Pons (tissue), 1 donor: Measurements from ENCODE around the gene TMEM107.

Experiments
- DNase-seq: peaks from one replicate; pipeline ENCODE4 v3.0.0-alpha.2; 2016; ENCODE audit warnings: low spot score

Gene TMEM107

DNA sequence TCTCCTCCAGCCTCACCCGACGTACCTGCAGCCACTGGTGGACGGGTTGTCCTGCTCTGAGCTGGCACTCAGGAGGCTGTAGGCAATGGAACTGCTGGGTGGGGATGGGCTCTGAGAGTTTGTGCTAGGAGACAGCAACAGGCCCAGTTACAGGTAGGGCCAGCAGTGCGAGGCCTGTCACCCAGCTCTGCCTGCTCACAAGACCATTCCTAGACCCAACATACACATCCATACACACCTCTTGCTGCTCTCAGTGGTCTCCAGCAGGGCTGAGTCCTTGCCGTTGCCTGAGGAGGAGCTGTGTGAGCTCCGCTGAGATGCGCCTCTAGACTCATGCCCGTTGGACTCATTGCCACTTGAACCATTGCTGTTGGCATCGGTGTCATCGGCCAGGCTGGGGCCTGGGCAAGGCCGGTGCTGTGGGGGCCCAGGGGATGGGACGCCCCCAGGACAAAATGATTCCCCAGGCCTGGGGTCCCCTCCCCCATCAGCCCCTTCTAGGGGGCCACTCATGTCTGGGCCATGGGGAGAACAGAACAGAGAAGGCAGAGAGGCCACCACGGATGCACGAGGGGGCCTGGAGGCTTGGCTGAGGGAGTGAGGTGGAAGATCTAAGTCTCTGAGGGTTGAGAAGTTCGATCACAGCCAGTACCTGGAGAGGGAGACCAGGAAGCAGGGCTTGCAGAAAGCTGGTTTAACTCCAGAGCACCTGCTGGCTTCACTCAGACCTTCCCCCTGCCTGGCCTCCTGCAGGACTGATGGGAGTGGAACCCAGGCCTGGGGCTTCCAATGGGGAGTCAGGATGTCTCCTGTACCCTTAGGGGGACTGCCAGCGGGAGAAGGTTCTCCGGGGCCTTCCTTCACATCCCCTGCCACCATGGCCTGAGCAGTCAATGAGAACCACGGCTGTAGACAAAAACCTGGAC is 25.7 kb downstream of the TMEM107 start:
- DNase-seq, result no peak

DNA sequence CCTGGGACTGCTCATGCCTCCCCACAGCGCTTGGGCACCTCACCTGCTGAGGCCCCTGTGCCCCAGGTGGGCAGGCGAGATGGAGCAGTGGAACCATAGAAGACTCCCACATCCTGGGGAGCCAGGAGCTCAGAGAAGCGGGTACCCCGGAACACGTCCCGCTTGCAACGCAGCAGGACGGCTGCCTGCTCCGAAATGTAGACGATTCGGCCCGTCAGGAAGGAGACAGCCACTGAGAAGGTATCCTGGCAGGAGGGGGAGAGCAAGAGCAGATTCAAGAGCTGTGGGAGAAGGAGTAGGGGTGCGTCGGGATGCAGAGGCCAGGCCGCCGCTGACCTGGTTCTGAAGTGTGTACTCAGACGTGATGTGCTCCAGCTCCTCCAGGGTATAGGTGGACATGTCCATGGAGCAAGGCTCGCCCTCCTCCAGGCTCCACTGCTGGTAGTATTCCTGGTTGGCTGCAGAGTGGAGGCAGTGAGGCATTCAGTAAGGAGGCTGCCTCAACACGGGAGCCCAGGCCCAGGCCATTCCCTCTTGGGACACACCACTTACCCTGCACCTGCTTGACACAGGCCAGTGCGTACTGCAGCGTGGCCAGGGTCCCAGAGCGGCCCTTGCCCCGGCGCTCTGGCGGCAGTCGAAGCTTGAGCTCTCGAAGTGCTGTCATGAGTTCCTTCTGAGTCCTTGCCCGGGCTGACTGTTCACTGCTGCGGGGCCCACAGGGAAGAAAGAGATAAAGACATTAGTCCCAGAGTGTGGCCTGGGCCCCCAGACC is 26.6 kb downstream of the TMEM107 start:
- DNase-seq, result no peak

DNA sequence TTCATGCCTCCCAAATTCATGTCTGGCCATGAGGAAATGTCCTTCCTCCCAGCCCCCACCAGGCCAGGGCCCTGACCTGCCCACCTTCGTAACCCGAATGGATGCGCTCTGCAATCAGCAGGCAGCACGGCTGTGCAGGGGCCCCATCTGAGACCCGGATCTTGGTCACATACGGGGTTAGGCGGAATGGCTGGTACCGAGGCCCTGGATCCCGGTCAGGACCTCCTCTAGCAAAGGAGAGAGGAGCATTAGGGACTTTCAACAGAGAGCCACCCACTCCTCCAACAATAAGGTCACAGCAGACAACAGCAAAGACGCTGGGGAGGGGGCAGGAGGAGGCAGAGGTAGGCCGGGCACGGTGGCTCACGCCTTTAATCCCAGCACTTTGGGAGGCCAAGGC is 27.6 kb downstream of the TMEM107 start:
- no peak for DNase-seq

DNA sequence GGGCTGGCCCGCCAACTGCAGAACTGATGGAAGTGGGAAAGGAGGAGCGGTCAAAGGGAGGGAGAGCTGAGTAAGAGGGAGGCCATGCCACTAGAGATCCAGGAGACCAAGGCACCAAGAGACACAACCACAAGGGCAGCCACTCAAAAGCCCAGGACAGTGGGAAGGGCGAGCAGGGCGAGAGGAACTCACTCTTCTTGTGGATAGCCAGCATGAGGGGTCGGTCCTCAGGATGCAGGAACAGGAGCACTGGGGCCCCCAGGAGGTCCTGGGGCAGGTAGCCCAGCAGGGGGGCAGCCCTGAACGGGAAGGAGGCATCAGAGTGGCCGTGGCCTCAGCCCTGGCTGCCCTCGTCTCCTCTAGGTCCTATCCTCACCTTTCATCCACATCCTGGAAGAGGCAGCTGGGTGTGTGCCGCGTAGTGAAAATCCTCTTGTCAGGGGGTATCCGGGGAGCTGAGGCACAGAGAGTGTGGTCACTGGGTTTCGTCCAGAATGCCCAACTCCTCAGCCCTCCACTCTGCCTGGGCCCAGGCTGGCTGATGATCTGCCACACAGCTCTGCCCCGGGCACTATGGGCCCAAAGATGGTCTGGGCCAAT is 28.3 kb downstream of the TMEM107 start:
- no peak for DNase-seq

DNA sequence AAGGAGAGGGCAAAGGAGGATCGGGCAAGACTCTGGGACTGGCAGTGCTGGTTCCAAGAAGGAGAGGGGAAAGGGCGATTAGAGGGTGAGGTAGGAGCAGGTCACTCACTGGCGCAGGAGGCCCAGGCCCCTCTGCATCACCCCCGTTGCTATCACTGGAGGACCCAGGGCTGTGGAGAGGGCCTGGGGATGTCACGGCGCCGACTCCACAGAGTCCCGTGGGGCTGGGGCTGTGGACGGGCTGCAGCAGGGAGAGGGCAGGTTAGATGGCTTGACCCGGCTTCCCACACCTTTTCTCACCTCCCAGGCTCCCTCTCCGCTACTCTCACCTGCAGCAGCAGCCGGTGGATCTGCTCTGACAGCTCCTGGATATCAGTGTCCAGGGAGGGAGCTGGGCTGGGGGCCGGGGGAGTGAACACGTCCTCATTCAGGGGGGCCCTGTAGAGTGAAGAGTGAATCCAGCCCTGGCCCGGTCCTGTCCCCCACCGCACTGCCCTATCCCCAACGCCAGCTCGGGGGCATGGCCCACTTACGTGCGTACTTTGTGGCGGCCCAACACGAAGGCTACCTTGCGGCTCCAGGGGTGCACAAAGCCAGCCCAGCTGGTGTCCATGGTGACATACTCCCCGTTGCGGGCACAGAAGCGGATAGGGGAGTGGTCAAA is 28.9 kb downstream of the TMEM107 start:
- DNase-seq, result no peak

DNA sequence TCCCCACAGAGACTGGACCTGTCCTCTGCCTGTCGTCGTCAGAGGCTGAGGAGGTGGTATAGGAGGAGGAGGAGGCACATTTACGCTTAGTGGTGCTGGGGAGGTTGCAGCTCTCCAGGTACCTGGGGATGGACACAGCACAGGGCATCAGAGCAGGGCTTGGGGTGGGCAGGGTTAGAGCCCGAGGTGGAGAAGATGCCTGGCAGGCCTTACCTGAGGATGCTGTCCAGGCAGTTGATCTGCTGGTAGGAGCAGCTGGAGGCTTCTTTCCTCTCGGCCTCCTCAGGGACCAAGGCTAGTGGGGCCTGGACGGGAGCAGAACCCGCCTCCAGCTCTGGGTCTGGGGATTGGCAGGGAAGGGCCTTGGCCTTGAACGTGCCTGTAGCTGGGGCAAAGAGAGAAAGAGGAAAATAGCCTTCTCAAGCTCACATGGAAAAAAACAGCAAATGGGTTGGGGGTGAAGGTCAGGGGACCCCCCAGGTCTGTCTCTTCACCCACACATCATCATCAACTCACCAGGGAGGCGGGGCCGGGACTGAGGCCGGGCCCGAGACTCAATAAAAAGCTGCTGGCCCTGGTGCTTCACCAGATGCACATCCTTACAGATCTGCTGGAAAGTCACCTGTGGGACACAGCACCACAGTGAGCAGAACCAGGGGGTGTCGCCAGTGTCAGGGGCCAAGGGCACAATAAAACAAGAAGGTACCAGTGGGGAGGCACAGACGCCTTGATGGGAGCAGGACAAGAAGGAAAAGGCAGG is 29.6 kb downstream of the TMEM107 start:
- DNase-seq, result no peak

DNA sequence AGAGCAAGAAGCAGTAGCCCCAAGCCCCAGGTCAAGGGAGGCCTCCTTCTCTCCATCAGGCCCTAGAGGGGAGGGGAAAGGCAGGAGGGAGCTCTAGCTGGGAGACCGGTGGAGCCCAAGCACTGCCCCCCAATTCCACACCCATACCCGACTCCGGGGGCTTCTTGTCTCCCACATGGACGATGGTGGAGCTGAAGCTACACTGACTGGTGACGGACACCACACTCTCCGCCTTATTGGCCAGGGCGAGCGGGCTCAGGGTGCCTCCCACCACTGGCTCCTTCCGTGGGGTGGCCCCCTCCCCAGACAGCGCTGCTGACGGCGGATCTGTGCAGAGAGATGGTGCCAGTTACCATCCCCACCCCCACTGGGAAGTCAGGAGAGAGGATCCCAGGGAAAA is 30.4 kb downstream of the TMEM107 start:
- no peak for DNase-seq

DNA sequence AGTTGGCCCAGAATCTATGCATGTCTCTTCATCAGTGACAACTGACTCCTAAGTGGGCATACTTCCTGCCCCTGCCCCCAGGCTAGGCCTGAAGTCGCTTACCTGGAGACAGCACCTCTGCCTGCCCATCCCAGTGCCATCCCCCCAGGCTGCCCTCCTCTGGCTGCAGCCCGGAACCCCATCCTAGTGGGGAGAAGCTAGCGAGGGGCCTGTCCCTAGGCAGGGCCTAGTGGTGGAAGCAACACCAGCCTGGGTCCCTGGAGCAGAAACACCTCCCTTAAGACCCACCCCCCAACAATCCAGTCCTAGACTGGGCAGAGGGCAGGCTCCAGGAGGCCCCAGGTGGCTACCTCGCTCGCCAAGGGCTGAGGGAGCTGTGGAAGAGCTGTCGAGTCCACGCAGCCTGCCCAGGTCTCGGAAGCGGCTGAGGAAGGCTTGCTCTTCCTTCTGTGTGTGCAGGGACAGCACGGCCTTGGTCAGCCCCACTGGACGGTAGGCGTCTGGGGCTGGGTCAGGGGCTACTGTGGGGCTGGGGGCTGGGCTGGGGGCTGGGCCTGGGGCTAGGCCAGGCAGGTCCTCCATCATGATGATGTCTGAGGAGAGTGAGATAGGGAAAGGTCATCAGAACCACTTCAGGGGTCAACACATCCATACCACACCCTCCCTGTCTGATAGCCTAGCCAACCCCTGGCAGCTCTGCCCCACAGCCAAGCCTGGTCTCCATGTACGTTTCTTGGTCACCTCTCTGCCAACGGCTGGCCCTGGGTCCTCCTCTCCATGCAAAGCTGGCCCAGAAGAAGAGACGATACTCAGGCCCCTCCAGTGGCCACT is 31.6 kb downstream of the TMEM107 start:
- no peak for DNase-seq

DNA sequence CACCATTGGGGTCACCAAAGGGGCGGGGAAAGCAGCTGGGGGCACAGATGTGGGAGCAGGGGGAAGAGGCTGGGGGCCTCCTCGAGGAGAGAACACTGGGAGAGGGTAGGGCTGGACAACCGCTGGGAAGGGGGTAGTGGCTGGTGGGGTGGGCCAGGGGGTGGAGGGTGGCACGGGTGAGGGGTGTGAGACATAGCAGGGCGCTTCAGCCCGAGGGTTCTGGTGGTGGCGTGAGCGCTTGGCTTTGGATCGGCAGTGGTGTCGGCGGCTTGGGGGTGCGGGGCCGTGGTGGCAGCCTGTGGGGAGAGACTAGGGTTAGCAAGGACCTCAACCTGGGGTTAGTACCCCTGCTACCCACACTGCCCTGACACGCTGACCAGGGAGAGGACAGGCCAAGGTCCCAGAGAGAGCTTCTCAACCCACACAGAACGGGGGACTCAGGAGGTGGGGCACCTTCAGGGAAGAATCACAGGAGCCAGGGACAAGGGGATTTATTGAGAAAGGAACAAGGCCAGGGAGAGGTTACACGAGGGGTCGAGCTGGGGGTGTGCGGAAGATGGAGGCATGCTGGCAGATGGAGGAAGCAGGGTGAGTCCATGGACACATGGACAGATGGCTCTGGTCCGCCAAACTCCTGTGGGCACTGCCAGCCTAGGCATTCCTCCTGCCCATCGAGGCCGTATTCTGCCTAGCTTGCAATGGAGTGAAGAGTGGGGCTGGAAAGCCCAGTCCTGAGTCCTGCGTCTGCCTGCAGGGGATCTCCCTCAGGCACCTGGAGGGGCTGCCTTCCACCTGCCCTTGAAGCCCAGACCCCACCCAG is 32.4 kb downstream of the TMEM107 start:
- DNase-seq, result no peak

DNA sequence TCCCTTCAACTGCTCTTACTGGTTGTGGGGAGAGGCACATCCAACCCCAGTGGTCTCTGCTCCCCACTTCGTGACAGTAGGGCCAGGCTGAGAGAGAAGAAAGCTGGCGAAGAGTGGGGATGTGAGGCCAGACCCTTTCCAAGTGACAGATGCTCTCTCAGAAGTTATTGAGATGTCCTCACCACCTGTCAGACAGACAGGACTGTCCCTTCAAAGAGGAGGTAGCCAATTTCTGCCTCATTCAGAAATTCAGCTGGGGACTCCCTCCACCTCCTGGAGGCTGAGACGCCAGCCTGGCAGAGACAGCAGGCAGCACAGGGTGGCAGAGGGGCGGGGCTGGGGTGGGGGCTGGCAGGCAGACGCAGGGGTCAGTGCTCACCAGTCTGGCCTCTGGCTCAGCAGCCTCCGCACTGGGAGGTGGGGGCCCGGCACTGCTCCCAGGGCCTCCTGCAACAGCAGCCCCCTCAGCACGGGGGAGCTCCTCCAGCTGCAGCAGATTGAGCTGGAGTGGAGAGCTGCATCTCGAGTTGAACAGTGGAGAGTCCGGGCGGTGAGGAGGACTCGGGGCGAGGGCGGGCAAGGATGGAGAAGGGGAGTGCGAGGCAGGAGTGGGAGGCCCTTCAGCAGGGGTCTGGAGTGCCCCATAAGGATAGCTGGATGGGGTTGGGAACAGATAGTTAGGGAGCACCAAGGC is 33.1 kb downstream of the TMEM107 start:
- no peak for DNase-seq

DNA sequence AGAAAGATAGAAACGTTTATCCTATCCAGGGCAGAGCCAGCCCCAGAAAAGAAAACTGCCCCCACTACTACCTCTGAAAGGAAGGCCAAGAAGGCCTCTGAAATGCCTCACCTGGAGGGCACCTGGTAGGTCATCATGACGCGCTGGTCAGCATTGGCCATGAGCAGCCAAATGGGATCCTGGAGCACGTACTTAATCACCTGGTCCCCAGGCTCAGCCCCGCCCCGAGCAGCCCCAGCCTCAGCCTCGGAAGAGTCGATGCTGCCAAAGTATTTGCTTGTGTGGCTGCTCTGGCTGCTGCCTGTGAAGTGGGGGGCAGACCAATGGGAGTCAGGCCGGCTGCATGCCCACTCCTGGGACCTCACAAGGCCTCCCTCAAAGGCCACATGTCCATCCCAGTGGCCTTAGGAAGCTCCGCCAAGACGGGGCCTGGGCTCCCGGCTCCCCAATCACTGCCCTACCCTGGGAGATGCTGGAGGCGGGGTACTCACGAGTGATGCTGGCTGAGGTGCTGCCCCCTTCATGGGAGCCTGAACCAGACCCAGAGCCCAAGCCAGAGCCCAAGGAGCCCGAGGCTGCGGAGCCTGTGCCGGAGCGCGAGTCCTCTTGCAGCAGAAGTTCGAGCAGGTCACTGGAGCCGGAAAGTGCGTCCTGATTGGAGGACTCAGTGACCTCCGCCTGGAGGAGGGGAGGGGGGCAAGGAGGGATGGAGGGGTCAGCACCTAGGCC is 33.9 kb downstream of the TMEM107 start:
- no peak for DNase-seq

DNA sequence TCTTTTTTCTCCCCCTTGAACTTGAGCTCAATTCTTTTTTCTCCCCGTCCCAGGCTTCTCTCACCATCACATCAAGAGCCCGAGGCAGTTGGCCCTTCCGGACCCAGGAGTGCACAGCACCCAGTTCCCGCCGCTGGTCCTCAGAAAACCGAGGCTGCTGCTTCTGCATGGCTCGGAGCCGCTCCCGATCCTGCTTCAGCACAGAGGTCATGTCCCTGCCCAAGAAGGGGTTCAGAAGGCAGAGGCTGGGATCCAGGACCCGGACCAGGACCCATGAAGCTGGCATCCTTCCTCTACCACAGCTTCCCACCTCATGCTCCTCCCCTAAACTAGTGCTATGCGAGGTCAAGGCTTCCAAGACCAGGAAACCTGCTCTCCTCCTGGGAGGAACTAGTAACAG is 34.4 kb downstream of the TMEM107 start:
- DNase-seq, result no peak

DNA sequence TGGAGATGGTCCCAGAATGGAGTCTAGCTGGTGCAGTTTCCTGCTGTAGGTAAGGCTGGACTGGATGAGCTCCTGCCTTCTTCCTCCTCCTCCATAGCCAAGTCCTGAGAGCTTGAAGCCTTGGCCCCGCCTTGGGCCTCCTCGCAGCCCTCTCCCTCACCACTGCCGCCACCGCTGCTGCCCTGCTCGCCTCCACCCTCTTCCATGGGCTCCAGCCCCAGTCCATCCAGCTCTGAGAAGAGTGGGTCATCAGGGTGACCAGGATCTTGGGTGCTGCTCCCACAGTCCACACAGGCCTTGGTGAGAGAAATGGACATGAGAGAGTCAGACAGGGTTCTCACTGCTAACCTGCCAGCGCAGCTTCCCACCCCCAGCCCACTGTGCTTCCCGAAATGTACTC is 35.1 kb downstream of the TMEM107 start:
- no peak for DNase-seq

DNA sequence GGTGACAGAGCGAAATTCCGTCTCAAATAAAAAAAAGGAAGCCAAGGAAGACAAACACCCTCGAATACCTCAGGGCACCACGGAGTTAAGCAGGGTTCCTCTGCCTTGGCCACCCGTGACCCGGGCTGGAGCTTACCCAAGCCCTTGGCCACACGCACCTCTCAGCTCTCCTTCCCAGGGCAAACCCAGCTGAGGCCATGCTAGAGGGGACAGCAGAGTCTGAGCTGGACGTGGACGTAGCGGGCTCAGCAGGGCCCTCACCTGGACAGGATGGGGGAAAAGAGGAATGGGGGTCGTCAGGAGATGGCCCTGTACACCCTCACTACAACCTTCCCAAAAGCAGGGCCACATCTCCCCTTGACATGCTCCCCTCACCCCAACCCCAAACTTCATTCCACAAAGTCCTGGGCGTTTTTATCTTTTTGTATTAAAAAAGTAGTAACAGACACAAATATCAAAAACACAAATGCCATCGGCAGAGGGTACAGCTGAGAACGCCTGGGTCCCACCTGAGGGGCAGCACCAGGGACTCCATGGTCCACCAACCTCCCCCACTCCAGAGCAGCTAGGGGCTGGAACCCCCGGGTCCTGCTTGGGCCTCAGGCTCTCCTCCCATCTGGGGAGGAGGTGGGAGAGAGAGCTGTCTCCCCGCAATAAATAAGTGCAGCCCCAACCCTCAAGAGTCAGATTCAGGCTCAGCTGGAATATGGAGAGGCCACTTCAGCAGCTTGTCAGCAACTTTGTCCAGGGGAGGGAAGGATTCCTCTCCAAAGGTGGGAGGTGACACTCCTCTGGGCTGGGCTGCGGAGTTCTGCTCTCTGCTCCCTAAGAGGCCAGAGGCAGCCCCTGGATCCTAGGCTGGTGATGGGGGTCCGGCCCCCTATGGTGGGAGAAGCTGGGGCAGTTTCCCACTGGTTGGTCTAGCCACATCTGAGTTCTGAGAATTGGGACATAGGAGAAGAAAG is 35.8 kb downstream of the TMEM107 start:
- DNase-seq, result no peak

DNA sequence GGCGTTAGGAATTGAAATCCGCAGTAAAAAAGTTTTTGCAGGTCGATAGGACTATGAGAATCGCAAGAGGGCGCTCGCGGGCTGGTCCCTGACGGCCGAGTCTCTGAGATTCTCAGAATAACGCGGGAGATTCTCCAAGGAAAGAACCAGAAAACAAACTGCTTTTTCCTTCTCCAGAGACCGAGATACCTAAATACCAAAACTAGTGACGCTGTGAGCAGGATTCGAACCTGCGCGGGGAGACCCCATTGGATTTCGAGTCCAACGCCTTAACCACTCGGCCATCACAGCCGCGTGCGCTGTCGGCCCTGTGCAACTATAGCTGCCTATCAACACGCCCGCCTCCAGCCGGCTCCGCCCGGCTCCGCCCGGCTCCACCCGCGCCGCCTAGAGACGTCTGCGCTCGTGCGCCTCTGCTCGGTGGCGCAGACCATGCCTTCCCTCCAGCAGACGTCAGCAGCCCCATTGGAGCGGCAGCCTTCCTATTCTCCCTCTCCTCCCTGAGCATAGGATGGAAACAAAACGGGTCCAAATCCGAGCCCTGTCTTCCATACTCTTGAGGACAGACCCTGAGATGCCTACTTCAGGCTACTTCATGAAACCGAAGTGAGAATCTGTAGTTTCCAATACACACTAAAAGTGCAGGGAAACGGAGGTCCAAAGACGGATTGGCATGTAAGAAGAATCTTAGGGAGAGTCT is 37.4 kb downstream of the TMEM107 start:
- DNase-seq, result peak; percentile 94

DNA sequence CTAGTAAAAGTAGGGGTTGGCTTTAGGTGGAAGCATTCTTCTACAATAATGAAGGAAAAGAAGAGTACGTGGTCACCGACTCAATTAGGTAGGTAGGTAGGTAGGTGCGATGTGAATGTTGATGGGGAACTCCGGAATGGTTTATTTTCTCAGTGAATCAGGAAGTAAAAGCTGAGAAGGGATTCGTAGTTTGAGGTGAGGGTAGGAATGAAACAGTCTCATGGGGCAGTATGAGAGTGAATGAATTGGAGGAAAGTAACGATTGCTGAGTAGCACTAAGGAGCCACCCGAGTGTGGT is 37.9 kb downstream of the TMEM107 start:
- no peak for DNase-seq
